ENCODE data around the gene GPC5. TPM values are rescaled to one million over a fixed set of nuclear protein-coding genes. Genes with fewer than 3 reads are reported as not detected.
"Not testable (repeated sequence)": the region's sequence is repeated elsewhere in the genome, so short reads cannot be mapped to it uniquely, and the experiment has no call there.

GPC5 gene
- total RNA-seq, 1 donor from 2014 or later, result 8.6 TPM

DNA sequence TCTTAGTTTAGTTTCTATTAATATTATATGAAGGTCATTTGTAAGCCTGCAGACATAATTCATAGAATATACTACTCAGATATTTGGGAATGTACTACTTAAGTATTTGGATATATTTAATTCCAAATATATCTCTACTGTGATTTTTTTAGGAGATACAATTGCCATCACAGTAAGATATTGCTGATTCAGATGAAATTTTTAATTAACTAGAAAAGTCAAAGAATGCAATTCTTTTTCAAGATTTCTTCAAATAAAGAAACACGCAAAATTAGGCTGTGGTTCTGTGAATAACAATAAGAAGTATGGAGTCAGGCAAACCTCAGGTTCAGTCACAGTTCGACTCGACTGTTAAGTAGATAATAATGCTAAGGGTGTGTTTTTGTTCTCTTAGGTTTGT, 1277.8 kb downstream of the GPC5 start:
- no peak for DNase-seq

- no peak for DNase-seq
These were observed 1279.2 kb downstream of the GPC5 start for GRCh38 chr13:92677571-92677970.

DNA sequence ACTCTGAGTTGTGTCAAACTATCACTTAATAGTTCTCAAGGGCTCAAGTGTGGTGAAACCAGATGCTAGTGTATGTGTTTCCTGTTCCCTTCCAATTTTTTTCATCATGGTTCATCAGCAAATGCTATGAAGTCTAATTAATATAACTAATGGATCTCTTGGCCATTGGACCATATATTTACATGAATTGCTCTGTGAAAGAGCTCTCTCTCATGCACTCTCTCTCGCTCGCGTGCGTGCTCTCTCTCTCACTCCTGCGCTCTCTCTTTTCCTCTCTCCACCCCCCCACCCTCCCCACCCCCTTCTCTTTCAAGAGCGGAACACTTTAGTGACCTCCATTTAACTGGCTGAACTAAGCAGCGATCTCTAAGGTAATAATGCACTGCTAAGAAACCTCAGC, 1281.2 kb downstream of the GPC5 start:
- no peak for DNase-seq

GRCh38 chr13:92681239-92681638, 1282.8 kb downstream of the GPC5 start:
- DNase-seq, result no peak

GRCh38 chr13:92682832-92683517, 1284.6 kb downstream of the GPC5 start:
- DNase-seq, result no peak

DNA sequence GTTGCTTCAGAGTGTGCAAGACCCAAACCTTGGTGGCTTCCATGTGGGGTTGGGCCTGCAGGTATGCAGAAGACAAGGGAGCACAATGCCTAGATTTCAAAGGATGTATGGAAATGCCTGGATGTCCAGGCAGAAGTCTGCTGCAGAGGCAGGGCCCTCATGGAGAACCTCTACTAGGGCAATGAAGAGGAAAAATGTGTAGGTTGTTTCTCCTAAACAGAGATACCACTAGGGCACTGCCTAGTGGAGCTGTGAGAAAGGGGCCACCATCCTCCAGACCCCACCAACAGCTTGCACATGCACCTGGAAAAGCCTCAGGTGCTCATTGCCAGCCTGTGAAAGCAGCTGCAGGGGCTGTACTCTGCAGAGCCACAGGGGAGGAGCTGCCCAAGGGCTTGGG, 1295.6 kb downstream of the GPC5 start:
- no peak for DNase-seq

DNA sequence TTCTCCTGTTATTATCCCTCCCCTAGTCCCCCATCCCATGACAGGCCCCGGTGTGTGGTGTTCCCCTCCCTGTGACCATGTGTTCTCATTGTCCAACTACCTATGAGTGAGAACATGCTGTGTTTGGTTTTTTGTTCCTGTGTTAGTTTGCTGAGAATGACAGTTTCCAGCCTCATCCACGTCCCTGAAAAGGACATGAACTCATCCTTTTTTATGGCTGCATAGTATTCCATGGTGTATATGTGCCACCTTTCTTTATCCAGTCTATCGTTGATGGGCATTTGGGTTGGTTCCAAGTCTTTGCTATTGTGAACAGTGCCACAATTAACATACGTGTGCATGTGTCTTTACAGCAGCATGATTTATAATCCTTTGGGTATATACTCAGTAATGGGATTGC, 1297.4 kb downstream of the GPC5 start:
- DNase-seq, result not testable (repeated sequence)

GRCh38 chr13:92716749-92717148, 1318.3 kb downstream of the GPC5 start:
- DNase-seq, result no peak

- no peak for DNase-seq
These were observed 1319.4 kb downstream of the GPC5 start for GRCh38 chr13:92717857-92718256.

GRCh38 chr13:92719868-92720267, 1321.4 kb downstream of the GPC5 start:
- DNase-seq, result no peak

DNA sequence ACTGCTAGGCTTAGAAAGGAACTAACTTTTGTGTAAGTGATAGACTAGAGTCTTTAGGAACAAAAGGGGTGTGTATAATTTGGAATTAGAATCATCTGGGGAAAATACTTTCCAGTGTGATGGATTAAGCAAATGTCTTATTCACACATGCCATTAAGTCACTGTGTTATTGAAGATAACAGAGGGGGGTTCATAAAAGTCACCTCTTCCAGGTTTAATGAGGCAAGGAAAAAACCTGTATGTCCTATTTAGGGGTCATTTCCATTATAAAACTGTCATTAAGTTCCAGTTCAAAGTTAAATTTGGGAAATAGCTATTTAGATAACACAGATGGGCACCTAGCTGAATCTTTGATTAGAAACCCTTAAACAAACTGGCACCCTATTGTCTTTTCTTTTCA, 1323.2 kb downstream of the GPC5 start:
- no peak for DNase-seq

DNA sequence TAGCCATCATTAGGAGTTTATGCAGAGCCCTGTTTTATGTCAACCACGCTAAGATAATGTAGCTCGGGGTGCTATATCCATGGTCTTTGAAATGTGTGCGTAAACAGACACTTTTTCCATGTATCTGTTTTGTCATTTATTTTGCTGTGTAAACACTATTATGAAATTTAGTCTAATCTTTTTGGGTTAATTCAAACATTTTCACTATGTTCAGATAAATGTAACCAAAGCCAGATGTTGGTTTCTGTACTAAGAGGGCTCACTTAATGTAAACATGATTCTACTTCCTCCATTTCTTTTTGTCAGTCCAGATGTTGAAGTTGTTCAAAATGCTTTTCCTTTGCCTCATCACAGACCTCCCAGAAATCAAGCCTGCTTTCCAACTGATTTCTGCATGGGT, 1328.7 kb downstream of the GPC5 start:
- no peak for DNase-seq

DNA sequence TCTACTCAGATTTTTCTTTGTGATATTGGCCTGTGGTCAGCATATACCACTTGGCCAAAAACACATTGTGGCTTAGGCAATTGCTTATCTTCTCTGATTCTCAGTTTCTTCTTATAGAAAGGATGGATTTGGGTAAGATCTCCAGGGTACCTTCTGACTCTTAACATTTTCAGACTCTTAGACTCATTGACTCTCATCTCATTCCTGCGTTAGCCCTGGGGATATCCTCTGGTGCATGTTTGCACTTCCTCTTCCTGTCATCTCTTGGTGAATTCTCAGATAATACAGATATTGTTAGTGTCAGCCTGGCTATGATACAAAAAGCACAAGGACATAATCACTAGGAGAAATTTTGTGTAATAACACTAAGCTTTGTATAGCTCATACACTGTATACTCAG, 1335.6 kb downstream of the GPC5 start:
- no peak for DNase-seq

GRCh38 chr13:92734545-92734944, 1336.1 kb downstream of the GPC5 start:
- DNase-seq, result no peak

DNA sequence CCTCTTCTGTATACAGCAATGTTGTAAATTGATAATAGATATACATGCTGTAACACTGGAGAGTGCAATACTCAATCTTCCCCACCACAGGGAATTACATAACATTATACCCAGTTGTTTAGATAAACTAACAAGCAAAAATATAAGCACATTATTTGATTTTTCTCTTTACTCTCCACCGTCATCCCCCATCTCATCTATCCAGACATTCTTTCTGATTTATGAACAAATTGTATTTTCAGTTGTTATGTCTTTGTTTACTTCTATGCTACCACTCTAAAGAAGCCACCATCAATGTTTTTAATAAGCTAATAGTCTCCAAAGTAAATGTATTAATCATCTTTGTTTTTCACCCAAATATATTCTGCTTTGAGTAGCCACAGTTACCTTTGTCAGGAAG, 1337.5 kb downstream of the GPC5 start:
- no peak for DNase-seq

- DNase-seq, result no peak
These were observed 1340.9 kb downstream of the GPC5 start for GRCh38 chr13:92739306-92739818.

GRCh38 chr13:92743992-92744391, 1345.6 kb downstream of the GPC5 start:
- DNase-seq, result no peak

- no peak for DNase-seq
These were observed 1346.8 kb downstream of the GPC5 start for GRCh38 chr13:92745258-92745657.

GRCh38 chr13:92752705-92753104, 1354.3 kb downstream of the GPC5 start:
- not testable (repeated sequence) for DNase-seq

DNA sequence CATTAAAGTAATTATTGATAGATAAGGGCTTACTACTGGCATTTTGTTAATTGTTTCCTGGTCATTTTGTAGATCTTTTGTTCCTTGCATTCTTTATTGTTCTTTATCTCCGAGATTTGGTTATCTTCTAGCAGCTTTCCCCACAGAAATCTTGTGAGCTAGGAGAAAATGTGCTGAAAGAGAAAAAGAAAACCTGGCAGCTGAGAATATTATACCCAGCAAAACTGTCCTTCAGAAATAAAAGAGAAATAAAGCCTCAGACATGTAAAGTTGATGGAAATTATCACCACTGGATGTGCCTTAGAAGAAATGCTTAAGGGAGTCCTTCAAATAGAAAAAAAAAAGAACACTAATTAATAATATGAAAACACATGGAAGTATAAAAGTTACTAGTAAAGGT, 1363.3 kb downstream of the GPC5 start:
- no peak for DNase-seq

DNA sequence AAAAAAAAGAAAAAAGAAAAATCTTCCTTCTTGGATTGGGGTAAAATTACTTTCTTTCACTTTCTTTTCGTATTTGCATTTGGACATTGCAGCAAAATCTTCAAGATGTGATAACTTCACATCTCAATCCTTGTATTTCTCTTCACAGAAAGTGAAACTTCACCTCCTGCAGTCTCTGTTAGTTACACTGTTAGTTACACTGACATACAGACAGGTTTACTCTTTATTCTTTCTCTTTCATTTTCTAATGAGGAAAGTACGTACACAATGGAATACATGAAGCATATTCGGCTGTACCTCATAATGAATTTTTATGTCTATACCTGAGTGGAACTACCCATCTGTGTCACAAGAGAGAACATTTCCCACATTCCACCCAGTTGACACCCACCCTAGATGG, 1369.0 kb downstream of the GPC5 start:
- no peak for DNase-seq

DNA sequence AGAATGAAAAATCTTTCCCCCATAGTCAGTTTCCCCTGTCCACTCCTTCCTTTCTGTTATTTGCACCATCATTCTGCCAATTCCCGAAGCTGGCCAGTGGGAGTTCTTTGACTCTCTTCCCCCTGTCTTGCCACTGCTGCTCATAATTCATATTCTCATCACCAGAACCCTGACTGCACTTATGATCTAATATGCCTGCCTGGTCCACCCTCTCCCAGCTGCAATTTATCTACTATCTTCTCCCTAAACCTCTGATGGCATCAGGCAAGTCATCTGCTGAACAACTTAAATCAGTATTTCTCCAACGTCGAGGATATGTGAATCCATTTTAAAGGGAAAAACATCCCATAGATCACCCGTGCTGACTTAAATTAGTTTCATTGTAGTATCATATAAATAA, 1370.2 kb downstream of the GPC5 start:
- no peak for DNase-seq

DNA sequence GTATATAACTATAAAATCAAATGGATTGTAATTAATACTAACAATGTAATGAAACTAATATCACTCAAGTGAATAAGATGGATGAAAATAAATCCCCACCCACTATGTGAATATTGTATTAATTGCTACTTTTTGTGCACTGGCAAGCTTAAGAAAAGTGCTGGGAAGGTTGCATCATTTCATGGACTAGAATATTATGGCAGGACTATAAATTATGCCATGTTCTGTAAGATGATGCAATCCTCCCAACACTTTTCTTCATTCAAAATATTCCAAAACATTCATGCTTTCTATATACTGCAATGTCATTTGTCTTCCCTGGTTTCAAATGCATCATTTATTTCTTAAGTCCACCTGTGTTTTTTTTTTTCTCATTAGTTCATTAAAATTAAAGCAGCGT, 1370.6 kb downstream of the GPC5 start:
- no peak for DNase-seq

DNA sequence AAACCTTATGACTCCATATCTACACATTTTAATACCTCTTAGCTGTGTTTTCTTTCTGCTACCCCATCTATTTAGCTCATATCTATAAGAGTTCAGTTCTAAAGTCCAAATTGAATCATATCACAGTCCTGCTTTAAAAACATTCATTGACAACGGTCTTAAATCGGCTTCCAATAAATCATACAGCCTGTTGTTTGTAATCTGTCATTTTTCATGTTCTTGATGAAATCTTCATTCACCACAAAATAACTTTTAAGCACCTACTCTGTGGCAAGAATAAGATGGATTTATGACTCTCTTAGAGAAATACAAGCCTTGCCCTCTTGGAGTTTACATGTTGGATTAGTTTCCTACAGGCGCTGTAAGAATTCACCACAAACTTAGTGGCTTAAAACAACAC, 1377.2 kb downstream of the GPC5 start:
- no peak for DNase-seq

Measured in occipital lobe (tissue), 2 donors.